H54 (cell line): Measurements from ENCODE around the gene TTYH1.

Experiments
- DNase-seq: peaks from one replicate; pipeline ENCODE4 v3.0.0; 2011; ENCODE audit warnings: low spot score, mixed read lengths; ENCODE audit not compliant: insufficient read length
- FAIRE-seq: peaks from 3 replicates; lab custom pipeline; 2011; peaks lifted over from hg19 to GRCh38; lab: Jason Lieb, UNC
- POLR2A ChIP-seq: IDR thresholded peaks from 2 replicates; pipeline ENCODE4 v1.6.1; 2011; ENCODE audit warnings: low read depth, mild to moderate bottlenecking, low read length

TTYH1 gene

GRCh38 chr19:54383330-54383729 lies 31.9 kb upstream of the TTYH1 start:
- no peak for TF ChIP-seq POLR2A
- DNase-seq, result no peak
- FAIRE-seq, result no peak

DNA sequence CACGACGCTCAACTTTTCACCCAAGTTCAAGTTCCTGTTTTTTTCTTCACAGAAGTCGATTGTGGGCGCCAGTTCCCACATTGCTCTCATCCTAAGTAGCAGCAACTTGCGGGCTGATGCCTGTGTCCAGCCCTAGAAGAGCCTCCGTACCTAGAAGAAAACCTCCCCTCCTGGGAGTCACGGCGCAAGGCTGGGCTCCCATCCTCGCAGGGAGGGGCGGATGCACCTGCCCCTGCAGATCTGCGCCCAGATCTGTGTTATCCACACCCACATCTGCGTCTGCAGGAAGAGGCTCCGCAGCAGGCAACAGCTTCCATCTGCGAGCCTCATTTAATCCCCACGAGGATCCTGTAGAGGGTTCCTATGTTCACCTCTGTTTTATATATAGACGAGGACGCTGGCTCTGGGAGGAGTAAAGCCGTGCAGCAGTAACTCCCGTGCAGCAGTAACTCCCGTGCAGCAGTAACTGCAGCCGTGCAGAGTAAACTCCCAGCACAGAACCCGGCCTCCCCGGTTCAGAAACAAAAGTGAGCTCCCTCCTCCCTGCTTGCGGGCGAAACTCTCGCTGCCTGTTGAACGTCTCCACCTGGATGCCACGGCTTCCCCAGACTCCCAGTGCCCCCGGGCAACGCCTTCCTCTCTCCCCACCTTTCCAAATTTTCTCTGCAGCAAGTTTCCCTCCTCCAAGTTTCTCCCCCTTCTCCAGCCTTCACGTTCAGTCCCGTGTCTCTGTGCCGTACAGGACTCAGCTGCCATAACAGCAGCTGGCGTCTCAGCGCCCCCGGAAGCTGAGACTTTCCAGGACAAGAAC lies 27.1 kb upstream of the TTYH1 start:
- DNase-seq, result no peak
- TF ChIP-seq POLR2A, result no peak
- FAIRE-seq, result no peak

DNA sequence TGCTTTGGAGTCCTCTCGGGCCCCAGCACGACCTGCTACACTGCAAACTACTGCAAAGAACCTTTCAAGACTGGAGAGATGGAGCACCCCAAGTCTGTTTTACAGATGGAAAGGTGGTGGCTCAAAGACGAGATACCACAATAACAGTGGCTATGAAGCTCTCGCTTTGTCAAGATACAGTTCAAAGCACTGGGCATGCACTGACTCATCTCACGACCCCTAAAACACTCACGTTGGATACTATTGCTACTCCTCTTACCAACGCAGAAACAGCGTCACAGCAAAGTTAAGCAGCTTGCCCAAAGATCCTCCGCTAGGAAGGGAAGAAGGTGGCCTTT lies 26.5 kb upstream of the TTYH1 start:
- no peak for TF ChIP-seq POLR2A
- FAIRE-seq (no peak), DNase-seq (no peak)

DNA sequence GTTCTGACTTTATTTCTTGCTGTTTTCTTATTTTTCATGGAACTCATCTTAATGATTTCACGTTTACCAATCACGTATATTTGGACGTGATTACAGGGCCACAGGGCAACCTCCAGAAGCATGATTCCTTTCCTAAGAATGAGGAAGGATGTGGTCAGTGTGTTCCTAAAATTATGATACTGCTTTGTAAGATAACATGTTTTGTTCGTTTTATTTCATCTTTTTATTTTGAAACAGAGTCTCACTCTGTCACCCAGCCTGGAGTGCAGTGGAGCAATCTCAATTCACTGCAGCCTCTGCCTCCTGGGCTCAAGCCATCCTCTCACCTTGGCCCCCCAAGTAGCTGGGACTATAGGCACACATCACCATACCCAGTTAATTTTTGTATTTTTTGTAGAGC lies 25.7 kb upstream of the TTYH1 start:
- FAIRE-seq, result no peak
- TF ChIP-seq POLR2A, result no peak
- DNase-seq, result no peak

DNA sequence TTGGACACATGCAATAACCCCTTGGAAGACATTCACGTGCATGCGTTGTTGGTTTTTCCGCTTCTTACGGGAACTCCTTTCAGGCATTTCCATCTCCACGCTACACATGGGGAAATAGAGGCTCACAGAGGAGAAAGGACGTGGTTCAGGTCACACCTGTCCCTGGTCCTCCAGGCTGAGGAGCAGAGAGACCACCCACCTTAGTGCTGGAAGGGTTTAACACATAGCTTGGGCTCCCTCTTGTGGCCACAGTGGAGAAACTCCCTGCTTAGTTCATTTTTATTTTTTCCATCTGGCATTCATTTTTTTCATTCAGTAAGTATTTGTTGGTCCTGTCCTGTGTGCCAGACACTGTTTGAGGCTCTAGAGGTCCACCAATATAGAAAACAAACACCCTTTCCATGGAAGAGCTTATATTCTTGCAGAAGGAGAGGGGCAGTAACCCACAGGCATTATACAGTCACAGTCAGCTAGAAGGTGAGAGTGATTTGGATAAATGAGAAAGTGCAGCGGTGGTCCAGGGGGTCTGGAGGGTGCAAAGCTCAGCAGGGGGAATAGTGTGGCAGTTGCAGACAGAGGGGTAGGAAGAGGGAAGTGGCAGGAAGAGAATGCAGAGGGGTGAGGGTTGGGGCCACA lies 24.2 kb upstream of the TTYH1 start:
- DNase-seq (no peak), FAIRE-seq (no peak)
- TF ChIP-seq POLR2A, result no peak

DNA sequence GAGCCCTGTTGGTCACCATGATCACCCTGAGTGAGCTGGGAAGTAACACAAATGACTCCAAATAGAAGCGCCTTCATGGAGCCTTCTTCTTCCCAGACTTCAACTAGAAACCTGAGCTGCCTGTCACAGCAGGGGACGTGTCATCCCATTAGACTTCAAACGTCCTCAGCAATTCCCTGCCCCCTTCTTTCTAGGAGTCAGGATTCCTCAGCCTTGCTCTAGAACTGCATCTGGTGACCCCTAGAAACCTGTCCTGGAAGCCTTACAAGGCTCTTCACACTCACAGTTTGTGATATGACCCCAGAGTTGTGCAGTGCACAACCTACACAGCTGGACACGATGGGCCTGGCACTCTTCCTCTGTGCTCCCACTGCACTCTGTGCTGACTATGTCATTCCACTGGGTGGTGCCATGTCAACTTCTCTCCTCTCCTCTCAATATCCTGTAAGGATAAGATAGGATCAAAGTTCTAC lies 23.6 kb upstream of the TTYH1 start:
- DNase-seq (no peak), FAIRE-seq (no peak)
- TF ChIP-seq POLR2A, result no peak

GRCh38 chr19:54392105-54392504 lies 23.2 kb upstream of the TTYH1 start:
- DNase-seq (no peak), FAIRE-seq (no peak)
- no peak for TF ChIP-seq POLR2A

DNA sequence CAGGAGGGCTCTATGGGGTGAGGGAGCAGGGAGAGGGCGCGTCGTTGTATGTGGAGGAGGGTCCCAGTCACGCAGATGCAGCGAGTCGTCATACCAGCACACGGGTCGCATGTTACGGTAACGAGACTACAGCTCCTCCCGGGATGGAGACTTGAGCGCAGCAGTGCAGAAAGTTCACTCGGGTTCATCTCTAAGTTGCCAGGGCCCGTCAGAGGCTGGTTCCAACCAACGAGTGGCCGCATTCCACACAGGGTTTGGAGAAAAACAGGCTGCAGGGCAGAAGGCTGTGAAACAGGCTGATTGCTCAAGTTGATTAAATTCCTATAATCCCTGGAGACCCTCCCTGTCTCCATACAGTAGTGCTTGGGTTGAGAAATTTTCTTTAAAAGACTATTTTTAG lies 21.9 kb upstream of the TTYH1 start:
- no peak for TF ChIP-seq POLR2A
- DNase-seq (no peak), FAIRE-seq (no peak)

DNA sequence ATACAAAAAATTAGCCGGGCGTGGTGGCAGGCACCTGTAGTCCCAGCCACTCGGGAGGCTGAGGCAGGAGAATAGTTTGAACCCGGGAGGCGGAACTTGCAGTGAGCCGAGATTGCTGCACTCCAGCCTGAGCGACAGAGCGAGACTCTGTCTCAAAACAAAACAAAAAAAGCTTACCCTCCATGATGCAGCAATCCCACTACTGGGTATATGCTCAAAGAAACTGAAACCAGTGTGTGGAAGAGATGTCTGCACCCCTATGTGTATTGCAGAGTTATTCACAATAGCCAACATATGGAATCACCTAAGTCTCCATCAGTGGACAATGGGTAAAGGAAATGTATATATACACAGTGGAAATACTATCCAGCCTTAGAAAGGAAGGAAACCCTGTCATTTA lies 19.6 kb upstream of the TTYH1 start:
- TF ChIP-seq POLR2A, result no peak
- FAIRE-seq, result no peak
- no peak for DNase-seq

GRCh38 chr19:54399189-54399588 lies 16.1 kb upstream of the TTYH1 start:
- FAIRE-seq, result no peak
- TF ChIP-seq POLR2A, result no peak
- no peak for DNase-seq

DNA sequence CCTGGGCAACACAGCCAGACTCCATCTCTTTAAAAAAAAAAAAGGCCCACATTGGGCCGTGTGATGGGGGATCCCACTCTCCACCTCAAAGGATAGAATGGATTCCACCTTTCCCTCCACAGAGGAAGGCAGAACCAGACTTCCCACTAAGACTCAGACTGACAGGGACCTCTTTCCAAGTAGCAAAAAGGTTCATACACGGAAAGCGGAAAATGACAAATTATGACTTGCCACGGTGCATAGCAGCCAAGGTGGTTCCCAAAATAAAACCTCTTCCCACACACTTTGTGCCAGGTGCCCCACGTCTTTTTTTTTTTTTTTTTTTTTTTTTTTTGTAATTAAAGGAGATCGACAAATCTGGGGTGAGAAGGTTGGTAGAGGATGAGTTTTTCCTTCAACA lies 14.4 kb upstream of the TTYH1 start:
- TF ChIP-seq POLR2A, result no peak

DNA sequence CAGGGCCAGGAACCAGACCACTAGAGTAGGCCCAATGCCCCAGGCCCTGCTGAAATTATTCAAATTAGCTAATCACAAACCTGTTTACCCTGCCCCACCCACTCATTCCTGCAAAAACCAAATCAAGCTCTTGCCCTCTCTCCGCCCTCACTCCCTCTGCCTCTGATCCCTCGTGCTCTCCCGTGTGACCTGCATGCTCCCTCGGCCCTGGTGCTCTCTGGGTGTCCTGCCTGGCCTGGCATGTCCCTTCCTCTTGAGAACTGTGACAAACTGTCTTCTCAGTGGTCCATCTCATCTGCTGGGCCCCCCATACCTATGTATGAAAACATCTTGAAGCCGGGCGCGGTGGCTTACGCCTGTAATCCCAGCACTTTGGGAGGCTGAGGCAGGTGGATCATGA lies 12.2 kb upstream of the TTYH1 start:
- no peak; the same call in 1 of the 2 replicates for TF ChIP-seq POLR2A
- no peak for FAIRE-seq

More for the DNA sequence above, 14.4 kb upstream of the TTYH1 start:
- DNase-seq (no peak), FAIRE-seq (no peak)

DNA sequence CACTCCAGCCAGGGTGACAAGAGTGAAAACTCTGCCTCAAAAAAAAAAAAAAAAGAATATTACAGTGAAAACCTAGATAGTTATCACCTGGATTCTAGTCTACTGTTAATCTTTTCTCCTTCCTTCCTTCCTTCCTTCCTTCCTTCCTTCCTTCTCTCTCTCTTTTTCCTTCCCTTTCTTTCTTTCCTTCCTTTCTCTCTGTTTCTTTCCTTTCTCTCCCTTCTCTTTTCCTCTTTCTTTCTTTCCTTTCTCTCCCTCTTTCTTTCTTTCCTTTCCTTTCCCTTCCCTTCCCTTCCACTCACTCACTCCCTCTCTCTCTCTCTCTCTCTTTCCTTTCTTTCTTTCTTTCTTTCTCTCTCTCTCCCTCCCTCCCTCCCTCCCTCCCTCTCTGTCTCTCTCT lies 9.6 kb upstream of the TTYH1 start:
- TF ChIP-seq POLR2A, result no peak
- FAIRE-seq (no peak), DNase-seq (no peak)

More for the DNA sequence above, 12.2 kb upstream of the TTYH1 start:
- DNase-seq, result no peak

GRCh38 chr19:54407780-54408179 lies 7.5 kb upstream of the TTYH1 start:
- DNase-seq (no peak), FAIRE-seq (no peak)
- no peak for TF ChIP-seq POLR2A
